Hepatocyte (in vitro differentiated cells): Measurements from ENCODE around the gene RNLS. TPM values are rescaled to one million over a fixed set of nuclear protein-coding genes. Genes with fewer than 3 reads are reported as not detected.

Experiments used
- DNase-seq: peaks from one replicate; pipeline ENCODE4 v3.0.0-alpha.2; 2016; ENCODE audit warnings: low spot score
- H2AFZ ChIP-seq: fragments of 200-600 bp; sonication (generic); 2 replicates; pipeline ENCODE4 v1.6.0; 2016; ENCODE audit warnings: antibody characterized with exemption, mild to moderate bottlenecking
- H3K27ac ChIP-seq: fragments of 200-600 bp; sonication (generic); 2 replicates; pipeline ENCODE4 v1.5.1; 2016; ENCODE audit warnings: mild to moderate bottlenecking
- H3K27me3 ChIP-seq: fragments of 200-600 bp; sonication (generic); 2 replicates; pipeline ENCODE4 v1.6.1; 2016
- H3K36me3 ChIP-seq: fragments of 200-600 bp; sonication (generic); replicated peaks from 2 replicates; pipeline ENCODE4 v1.5.1; 2016; ENCODE audit warnings: low read depth; ENCODE audit not compliant: insufficient read depth
- H3K4me1 ChIP-seq: fragments of 200-600 bp; sonication (generic); 2 replicates; pipeline ENCODE4 v1.5.1; 2016; ENCODE audit warnings: mild to moderate bottlenecking, moderate library complexity; ENCODE audit not compliant: insufficient read depth
- H3K4me2 ChIP-seq: fragments of 200-600 bp; sonication (generic); 2 replicates; pipeline ENCODE4 v1.6.0; 2016
- H3K4me3 ChIP-seq: fragments of 200-600 bp; sonication (generic); 2 replicates; pipeline ENCODE4 v1.5.1; 2016; ENCODE audit warnings: mild to moderate bottlenecking
- H3K79me2 ChIP-seq: fragments of 200-600 bp; sonication (generic); 2 replicates; pipeline ENCODE4 v1.6.0; 2017; ENCODE audit warnings: mild to moderate bottlenecking
- H3K9me2 ChIP-seq: fragments of 200-600 bp; sonication (generic); replicated peaks from 2 replicates; pipeline ENCODE4 v1.6.0; 2017; ENCODE audit warnings: mild to moderate bottlenecking; ENCODE audit not compliant: insufficient read depth
- H3K9me3 ChIP-seq: fragments of 200-600 bp; sonication (generic); 2 replicates; pipeline ENCODE4 v1.5.1; 2016; ENCODE audit warnings: low read depth, mild to moderate bottlenecking
- H4K20me1 ChIP-seq: fragments of 200-600 bp; sonication (generic); 2 replicates; pipeline ENCODE4 v1.6.0; 2016; ENCODE audit warnings: mild to moderate bottlenecking; ENCODE audit not compliant: insufficient read depth, poor library complexity, severe bottlenecking
- CTCF ChIP-seq: fragments of 200-600 bp; sonication (generic); IDR thresholded peaks from 2 replicates; pipeline ENCODE4 v1.5.1; 2016; ENCODE audit warnings: antibody characterized with exemption, mild to moderate bottlenecking; ENCODE audit not compliant: poor library complexity
- EZH2 ChIP-seq: fragments of 200-600 bp; sonication (generic); IDR thresholded peaks from 2 replicates; pipeline ENCODE4 v1.6.1; 2016; ENCODE audit warnings: antibody characterized with exemption, mild to moderate bottlenecking, borderline replicate concordance
- EZH2phosphoT487 ChIP-seq: fragments of 200-600 bp; sonication (generic); IDR thresholded peaks from one replicate; pipeline ENCODE4 v1.6.1; 2018; ENCODE audit warnings: antibody characterized with exemption, mild to moderate bottlenecking, low read depth, moderate library complexity; ENCODE audit not compliant: unreplicated experiment, severe bottlenecking
- WGBS: methylation state at CpG from one replicate; pipeline ENCODE4 v1.1.6; 2016; ENCODE audit warnings: low lambda C conversion rate; ENCODE audit errors: missing lambda C conversion rate; 5-methylcytosine and 5-hydroxymethylcytosine counted together
- polyA plus RNA-seq: library from polyadenylated mRNA; unstranded; fragments of >200 nt; fragmentation: Nextera tagmentation; extraction: Ambion mirVana; gene quantifications from 2 replicates; pipeline ENCODE4 v1.2.1, GENCODE V29; 2016
- total RNA-seq: library from RNA; depleted of rRNA; stranded (reverse); fragments of >200 nt; gene quantifications from 2 replicates; pipeline ENCODE4 v1.2.3, GENCODE V29; 2014

The RNLS gene
- total and polyA plus RNA-seq, 2 experiments from 2014 or later: 12.8 to 14.9 TPM

- no peak overlapping the region for H3K27ac ChIP-seq
- H3K27me3 ChIP-seq: no peaks in the 10 kb centered on the region
- H3K4me1 ChIP-seq: no peaks in the 10 kb centered on the region
- WGBS: 92% methylated on average over 2 of the region's 2 CpGs
- no peak overlapping the region for H3K4me2 ChIP-seq
- H4K20me1 ChIP-seq: no peaks in the 10 kb centered on the region
- no peak overlapping the region for H2AFZ ChIP-seq
- no peaks in the 10 kb centered on the region for H3K36me3 ChIP-seq
- no peaks in the 10 kb centered on the region for H3K79me2 ChIP-seq
- no peaks in the 10 kb centered on the region for H3K9me2 ChIP-seq
- no peak for TF ChIP-seq EZH2
- TF ChIP-seq CTCF: no peak
- TF ChIP-seq EZH2phosphoT487: no peak
- no peak for DNase-seq
- no peaks in the 10 kb centered on the region for H3K9me3 ChIP-seq
- no peak overlapping the region for H3K4me3 ChIP-seq
Observed at GRCh38 chr10:88473989-88474883, 108.9 kb downstream of the RNLS start.

GRCh38 chr10:88472540-88472939 lies 110.6 kb downstream of the RNLS start:
- Histone ChIP-seq H3K36me3 (no peaks in the 10 kb centered on the region), H2AFZ (no peak overlapping the region), H3K79me2 (no peaks in the 10 kb centered on the region), H3K9me3 (no peaks in the 10 kb centered on the region), H3K27ac (no peak overlapping the region), H3K9me2 (no peaks in the 10 kb centered on the region), H3K27me3 (no peaks in the 10 kb centered on the region), H4K20me1 (no peaks in the 10 kb centered on the region), H3K4me2 (no peak overlapping the region), H3K4me1 (no peaks in the 10 kb centered on the region), H3K4me3 (no peak overlapping the region)
- no peak for DNase-seq
- WGBS: 65% methylated on average over 1 of the region's 1 CpG
- TF ChIP-seq EZH2phosphoT487: no peak
- TF ChIP-seq EZH2: no peak
- TF ChIP-seq CTCF: no peak

- TF ChIP-seq CTCF (no peak), EZH2 (no peak), EZH2phosphoT487 (no peak)
- no peak overlapping the region for H2AFZ ChIP-seq
- no peaks in the 10 kb centered on the region for H3K9me3 ChIP-seq
- no peaks in the 10 kb centered on the region for H3K36me3 ChIP-seq
- H3K4me1 ChIP-seq: no peaks in the 10 kb centered on the region
- H3K79me2 ChIP-seq: no peaks in the 10 kb centered on the region
- no peaks in the 10 kb centered on the region for H4K20me1 ChIP-seq
- 0% methylated on average over 1 of the region's 1 CpG for WGBS
- no peaks in the 10 kb centered on the region for H3K9me2 ChIP-seq
- no peak for DNase-seq
- no peaks in the 10 kb centered on the region for H3K27me3 ChIP-seq
- no peak overlapping the region for H3K4me3 ChIP-seq
- H3K27ac ChIP-seq: no peak overlapping the region
- H3K4me2 ChIP-seq: no peak overlapping the region
Observed at GRCh38 chr10:88471899-88472298, 111.2 kb downstream of the RNLS start.
